GM18873 (cell line): ENCODE results near the gene GRK5.

Experiments used
- ATAC-seq: cut with Tn5 transposase; IDR thresholded peaks from one replicate; pipeline ENCODE4 v1.9.1; 2021; ENCODE audit warnings: mild to moderate bottlenecking, moderate library complexity, moderate number of reproducible peaks; ENCODE audit not compliant: unreplicated experiment, low FRiP score

The GRK5 gene

DNA sequence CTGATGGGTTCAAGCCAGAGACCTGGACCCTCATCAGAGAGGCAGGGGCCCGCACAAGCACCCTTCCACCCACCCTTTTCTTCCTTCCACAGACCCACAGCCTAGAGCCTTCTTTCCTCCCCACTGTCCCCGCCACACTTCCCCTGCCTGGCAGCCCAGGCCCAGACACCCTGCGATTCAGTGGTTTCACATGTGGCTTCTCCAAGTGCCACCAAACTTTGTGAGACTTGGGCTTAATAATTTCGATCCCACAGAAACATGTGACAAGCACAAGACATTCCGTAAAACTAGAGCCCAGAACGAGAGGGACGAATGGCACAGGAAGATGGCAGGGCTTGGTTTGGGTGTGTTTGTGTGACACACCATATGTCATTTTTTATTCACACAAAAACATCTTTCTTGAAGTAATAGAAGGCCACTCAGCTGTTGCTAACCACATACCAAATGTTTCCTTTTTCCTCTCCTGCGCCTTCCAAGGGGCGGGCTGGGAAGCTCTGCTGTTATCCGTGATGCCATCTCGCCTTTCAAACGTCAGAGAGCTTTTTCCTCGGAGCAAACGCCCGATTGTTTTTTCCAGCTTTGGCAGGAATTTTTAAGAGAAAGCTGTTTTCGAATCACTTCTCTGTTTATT is 162.9 kb downstream of the GRK5 start:
- ATAC-seq: no peak

DNA sequence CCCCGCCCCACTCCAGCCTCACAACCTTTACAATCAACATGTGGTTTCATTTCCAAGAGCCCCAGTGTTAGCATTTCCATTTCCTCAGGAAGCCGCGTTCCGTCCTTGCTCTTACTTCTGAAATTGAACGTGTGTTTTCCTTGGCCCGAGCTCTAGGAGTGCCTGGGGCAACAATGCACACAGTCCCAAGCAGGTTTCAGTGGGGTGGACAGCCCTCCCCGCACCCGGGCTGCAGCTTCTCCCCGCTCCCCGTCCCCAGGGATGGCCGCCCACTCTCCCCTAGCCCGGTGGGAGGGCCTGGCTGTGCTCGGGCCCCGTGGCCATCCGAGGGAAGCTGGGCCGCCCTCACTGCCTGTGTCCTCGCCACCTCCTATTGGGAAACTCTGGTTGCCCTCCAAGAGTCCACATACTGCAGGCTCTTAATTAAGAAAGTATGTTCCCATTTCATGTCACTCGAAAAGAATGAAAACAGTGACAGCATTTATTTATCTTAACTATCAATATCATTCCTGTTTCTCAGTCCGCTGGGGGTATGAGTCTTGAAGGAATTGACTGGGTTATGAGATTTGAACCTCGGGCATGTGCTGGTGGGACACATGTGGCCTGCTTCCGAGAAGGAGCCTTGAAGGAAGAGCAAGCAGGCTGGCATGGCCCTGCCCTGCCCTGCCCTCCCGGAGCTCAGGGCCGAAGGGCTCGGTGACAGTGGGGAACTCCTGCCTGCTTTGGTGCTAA is 163.8 kb downstream of the GRK5 start:
- no peak for ATAC-seq

DNA sequence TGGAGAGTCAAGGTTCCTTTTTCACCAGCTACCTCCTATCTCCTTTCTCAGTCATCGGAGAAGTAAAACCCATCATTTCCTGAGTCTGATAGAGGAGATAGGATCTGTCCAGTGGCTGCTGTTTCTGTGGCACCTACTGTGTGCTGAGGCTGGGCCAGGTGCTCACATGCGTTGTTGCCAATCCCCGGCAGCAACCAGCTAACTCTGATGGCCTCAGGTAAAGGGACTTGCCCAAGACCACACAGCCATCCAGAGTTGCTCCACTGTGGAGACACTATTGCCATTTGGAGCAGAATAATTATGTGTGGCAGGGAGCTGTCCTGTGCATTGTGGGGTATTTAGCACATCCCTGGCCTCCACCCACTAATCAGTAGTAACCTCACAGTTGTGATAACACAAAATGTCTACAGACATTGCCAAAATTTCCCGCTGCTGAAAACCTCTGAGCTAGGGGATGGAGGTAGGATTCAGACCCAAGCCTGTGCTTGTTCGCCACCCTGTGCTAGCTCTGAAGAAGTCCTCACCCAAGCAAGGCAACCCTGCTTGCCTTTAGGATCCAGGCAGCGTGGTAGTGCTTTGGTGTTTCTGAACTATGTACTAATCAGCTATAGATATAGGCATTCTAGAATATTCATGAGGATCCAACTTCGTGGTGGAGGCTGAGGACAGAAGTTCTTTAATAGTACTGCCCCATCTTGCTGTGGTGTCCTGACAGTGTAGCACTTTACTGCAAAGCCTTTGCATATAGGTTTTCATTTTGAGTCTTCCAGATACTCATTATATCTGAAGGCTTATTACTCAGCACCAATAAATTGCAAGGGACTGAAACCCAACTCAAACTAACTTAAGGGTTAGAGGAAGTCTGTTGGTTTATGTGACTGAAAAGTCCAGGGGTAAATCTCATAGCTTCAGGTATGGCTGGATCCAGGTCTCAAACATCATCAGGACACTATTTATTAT is 164.6 kb downstream of the GRK5 start:
- peak; percentile 45 for ATAC-seq

DNA sequence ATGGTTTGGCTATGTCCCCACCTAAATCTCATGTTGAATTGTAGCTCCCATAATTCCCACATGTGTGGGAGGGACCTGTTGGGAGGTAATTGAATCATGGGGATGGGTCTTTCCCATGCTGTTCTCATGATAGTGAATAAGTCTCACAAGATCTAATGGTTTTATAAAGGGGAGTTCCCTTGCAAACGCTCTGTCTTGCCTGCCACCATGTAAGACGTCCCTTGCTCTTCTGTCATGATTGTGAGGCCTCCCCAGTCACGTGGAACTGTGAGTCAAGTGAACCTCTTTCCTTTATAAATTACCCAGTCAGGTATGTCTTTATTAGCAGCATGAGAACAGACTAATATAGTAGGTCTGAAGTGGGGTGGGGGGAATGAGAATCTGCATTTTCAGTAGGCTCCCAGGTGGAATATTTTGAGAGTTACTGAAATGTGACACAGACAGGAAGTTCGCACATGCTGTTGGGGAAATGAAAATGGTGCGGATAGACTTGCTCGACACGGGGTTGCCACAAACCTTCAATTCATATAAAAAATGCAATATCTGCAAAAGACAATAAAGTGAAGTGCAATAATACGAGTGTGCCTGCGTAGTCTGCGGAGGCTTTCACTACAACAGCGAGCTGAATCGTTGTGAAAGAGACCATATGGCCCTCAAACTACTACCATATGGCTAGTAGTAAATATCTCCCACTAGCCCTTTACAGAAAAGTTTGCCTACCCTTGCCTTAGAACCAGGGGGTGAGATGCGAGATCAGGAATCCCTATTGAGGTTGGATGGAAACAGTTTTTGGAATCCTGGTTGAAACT is 166.1 kb downstream of the GRK5 start:
- no peak for ATAC-seq

DNA sequence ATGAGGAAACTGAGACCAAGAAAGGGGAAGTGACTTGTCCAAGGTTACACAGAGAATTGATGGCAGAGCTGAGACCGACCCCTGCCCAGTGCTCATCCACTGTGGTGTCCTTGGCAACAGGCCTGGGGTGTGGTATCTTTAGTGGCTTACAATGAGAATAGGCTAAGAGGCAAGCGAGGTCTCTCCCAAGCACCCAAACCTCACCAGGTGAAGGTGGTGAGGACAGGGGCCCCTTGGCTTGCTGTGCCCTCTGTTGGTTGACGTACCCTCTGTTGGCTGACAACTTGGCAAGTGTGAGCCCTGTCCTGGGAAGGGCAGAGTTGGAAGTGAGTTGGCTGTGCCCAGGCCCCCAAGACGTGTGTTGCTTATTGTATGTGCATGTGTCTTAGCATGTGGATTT is 166.9 kb downstream of the GRK5 start:
- no peak for ATAC-seq

DNA sequence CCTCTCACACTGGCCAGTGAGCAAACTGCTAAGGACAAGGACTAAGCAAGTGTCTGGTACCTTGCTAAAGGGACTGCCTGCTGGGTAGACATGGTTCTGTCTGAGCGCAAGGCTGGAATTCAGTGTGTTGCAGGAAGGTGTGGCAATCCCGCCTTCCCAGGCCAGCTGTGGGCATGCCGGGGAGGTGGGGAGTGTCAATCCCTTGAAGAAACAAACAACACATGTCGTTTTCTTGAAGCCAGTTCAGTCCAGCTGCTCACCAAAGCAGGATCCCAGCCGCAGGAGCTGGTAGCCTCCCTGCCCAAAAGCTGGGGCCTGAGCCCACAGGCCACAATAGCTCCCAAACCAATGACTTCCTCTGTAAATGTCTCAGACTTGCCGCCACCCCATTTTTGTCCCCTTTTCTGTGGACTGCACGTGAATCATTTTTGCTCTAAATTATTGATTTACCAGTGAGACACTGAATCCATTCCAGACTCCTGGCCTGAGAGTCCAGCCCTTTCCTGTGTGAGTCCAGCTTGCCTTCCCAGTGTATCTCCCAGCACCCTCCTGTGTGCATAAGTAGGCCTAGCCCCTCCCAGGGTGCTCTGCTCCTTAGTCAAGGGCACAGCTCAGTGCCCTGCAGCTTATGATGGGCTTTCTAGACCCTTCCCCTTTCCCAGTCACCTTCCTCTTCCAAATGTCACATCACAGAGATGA is 168.4 kb downstream of the GRK5 start:
- no peak for ATAC-seq

DNA sequence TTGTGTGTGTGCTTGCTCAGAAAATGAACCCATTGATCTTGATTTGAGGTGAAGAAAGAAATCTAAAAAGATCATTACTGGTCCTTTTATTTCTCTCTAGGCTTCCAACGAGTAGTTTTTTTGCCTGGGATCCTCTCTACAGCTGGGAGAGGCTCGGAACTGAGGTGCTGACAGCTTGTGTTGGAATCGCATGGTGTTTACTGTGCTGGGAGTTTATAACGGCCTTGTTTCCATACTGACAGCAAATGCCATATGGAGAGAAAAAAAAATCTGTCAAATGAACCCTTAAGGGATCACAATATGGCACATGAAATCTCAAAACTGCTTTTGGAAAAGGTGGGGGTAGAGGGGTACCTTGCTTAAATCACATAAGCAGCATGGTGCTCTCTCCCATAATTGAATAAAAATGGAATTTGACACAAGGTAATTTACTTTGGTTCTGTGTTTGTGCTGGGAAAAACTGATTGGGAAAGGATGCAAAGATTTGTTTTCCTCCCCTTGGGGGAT is 170.1 kb downstream of the GRK5 start:
- no peak for ATAC-seq

DNA sequence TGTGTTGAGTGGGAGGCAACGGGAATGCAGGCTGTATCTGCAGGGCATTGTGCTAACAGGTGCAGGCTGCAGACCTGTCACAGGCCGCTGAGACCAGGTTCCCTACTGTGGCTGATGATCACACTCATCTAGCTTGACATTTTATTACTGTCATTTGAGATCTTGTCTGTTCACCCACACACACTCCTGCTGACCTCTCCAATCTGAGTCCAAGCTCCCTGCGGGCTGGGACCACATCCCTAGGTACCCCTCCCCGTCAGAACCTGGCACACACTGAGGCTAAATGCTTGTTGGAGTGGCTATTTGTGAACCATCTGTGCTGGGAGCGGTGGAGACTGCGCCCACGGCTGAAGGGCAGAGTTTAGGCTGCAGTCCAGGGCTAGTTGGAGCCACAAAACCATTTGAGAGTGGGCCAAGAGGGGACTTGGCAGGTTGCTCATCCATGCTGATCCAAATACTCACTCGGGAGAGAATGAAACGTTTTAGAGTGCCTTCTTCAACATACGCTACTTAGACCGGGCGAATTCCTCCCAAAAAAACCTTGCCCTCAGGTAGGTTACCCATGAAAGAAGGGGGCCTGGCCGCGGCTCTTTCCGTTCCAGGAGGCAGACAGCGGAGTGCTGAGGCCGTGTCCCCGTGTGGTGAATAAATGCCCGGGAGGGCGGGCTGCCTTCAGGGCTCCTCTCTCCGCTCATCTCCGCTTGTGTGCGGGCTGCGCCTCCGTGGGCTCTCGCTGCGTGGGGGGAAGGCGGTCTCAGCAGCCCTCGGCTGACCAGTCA is 170.8 kb downstream of the GRK5 start:
- no peak for ATAC-seq

DNA sequence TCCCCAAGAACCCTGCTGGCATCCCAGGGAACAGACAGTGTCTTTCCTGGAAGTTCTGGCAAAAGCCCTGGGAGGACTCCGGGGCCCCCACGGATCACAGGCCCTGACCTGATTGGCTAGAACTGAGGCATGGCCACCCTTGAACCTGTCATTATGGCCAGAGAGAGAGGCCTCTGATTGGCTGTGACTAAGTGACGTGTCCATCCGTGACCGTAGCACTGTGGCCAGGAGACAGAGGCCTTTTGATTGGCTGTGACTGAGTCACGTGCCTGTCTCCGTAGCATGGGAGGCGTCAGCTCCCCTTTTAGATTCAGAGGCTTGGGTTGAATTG is 171.3 kb downstream of the GRK5 start:
- no peak for ATAC-seq

DNA sequence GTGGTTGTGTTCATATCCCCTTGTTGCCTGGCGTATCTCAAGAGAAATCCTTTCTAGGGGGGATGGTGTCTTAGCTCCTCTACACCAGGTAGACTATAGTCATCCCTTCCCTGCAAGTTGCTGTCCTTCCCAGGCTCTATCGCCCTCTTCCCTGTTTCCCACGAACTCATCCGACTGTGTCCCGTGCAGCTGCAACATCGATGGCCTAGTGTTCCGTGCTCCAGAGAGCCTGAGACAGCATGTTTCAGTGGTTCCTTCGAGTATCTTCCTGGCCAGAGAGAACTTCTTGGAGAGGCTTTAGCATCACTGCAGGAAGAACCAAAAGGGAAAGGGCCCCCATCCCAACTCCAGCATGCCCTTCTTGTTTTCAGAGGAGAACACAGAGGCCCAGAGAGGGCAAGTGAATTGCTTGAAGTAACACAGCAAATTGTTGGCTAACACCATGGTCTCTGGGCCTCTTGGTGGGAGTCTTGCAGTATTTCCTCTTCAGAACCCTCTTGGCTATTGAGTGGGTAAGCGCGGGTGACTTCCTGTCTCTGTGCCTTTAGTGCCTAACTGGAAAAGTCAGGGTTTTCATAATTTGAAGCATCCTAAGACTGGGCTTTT is 172.2 kb downstream of the GRK5 start:
- no peak for ATAC-seq

DNA sequence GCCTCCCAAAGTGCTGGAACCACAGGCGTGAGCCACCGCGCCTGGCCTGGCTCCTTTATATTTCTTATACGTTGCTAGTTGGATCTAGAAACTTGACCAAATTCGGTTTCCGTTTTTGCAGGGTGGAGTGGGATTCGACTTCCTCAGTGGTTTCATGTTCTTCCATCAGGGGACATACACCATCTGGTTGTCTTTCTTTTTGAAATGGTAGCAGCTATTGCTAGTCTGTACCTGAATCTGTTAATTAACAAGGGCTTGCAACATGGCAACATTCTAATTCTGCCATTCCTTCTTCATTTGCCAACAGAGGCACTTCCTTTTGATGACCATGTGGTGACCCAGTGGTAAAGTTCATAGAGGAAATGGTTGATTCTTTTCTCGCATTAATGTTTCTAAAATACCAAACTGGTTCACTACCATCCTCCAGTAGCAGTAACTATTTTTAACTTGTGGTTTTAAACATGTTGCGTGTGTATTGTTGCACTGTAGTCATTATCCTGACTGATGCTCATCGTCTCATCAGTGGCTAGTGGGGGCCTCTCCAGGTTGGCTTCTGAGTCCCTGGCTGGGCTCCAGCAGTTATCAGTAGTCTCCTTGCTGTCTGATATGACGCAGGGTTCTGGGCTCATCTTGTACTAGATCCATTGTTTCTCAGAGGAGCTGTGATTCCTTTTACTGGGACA is 175.9 kb downstream of the GRK5 start:
- ATAC-seq: no peak

DNA sequence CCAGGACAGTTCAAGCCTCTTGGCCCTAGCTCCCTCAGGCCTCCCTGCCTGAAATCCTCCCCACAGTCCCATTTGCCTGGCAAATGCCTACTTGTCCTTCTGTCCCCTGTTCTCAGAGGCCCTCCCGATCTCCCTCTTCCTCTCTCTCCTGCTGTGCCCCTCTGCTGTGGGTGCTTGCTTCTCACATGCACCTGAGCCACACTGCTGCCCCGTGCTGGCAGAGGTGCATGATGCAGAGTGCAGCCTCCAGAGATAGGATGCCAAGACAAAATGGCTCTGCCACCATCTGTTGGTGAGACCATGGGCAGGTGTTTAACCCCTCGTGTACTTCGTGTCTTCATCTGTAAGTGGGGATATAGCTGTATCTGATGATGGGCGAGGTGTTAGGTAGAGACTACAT is 176.8 kb downstream of the GRK5 start:
- no peak for ATAC-seq

DNA sequence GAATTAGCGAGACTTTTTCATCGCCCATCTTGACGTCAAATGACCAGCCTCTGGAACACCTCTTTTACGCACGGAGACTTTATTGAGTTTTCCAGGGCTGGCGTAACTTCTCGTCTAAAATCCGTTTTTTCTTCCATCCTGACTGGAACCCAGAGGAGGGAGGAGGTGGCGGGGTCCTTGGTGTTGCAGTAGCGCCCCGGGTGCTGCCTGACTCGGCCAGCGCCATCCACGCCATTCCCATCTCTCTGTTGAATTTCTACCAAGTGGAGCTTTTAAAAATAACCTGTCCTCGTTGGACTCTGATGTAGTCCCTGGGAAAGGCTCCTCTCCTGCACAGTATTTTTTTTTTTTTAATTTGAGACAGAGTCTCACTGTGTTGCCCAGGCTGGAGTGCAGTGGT is 179.3 kb downstream of the GRK5 start:
- ATAC-seq: no peak

DNA sequence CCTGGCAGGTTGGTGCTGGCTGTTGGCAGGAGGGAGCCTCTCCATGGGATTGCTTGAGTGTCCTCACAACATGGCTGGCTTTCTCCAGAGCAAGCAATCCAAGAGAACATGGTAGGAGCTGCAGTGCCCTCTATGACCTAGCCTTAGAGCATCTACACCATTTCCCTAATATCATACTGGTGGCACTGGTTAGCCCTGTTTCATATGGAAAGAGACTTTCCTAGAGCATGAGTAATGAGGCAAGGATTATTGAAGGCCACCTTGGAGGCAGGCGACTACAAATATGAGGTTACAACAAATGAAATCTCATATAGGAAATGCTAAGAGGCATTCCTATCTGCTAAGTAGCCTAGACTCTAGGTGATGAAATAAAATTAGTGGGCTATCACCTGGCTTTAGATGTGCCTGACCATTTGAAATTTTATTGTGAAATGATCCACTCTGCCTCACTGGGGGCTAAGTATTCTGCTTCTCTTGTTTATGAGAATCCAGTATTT is 181.5 kb downstream of the GRK5 start:
- no peak for ATAC-seq

DNA sequence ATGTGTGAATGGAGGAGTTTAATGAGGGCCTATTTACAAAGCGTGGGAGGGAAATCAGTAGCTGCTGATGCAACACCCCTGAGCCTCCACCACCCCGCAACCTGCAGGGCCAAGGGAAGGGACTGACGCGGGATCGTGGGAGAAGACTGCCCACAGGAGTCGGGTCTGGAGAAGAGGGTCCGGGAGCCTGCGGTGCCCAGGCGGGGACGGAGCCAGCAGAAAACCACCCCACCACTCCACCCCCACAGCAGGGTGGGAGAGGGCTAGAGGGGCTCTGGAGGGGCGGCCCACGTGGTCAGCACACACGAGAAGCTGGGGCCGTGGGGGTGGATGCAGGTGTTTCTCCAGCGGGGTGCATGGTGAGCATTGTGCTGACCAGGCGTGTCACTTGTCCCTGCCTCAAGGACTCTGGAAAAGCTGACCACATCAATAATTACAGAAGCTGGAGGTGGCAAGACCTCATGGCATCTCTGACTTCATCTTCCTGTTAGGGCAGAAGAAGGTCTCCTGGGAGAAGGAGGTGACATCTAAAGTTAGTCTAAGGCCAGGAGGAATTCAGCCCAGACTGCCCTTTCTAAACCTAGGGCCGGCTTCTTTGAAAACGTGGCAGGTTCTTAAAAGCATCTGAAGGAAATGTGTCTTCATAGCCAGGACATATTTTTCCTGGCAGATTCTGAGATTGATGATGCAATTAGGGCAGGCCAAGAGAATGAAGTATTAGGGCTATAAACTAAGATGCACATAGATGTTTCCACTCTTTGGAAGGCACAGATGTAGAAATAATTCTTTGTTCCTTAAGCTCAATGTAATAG is 184.3 kb downstream of the GRK5 start:
- no peak for ATAC-seq

DNA sequence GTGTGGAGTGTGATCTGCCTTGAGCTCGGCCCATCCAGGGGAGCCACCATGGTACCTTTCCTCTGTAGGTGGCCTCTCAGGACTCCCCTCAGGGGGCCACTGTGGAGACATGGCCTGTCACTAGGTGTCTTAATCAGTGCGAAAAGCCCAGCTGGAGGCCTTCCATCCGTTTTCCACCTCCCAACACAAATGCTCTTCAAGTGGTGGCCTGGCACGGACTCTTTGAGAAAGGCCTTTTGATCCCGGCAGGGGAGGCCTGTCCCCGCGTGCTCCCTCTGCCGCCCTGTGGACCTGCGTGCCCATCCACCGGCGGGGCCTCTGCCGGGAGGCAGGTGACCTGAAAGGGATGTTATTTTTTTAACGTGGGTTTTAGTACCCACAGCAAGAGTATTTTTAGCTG is 185.6 kb downstream of the GRK5 start:
- ATAC-seq: no peak

DNA sequence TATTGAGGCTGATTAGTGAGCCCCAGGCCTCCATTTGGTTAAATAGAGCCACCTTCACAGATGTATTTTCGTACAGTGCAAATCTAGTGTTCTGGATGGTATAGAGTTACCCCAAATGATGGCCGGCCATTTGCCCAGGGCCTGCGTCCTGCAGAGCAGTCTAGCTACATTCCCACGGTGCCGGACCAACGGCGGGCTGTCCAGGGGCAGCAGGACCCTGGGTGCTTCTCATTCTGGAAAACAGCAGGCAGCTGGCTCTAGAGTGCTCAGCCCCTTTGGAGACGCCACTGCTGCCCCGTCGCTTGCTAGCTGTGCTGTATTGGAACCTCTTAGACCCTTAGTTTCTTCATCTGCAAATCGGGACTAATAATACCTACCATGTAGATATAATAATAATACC is 186.1 kb downstream of the GRK5 start:
- ATAC-seq: no peak
